Right renal cortex interstitium (tissue), 3 donors: Measurements from ENCODE around the gene PBX2. TPM values are rescaled to one million over a fixed set of nuclear protein-coding genes. Genes with fewer than 3 reads are reported as not detected.

Source experiments
- DNase-seq, 3 donors: peaks; one replicate each; pipeline ENCODE4 v3.0.0-alpha.2; 2013; ENCODE audit warnings: low read depth in 3 of 3, low spot score in 2 of 3
- polyA plus RNA-seq, 3 donors: library from polyadenylated mRNA; unstranded; fragments of 120-200 nt; gene quantifications; one replicate each; pipeline ENCODE4 v1.2.1, GENCODE V29; 2013; ENCODE audit not compliant: insufficient read length in 3 of 3

The PBX2 gene
- polyA plus RNA-seq, 3 donors, result 150 to 165 (median 155) TPM

- DNase-seq, result no peak
Observed at GRCh38 chr6:32175322-32175710, 14.7 kb downstream of the PBX2 start.

DNA sequence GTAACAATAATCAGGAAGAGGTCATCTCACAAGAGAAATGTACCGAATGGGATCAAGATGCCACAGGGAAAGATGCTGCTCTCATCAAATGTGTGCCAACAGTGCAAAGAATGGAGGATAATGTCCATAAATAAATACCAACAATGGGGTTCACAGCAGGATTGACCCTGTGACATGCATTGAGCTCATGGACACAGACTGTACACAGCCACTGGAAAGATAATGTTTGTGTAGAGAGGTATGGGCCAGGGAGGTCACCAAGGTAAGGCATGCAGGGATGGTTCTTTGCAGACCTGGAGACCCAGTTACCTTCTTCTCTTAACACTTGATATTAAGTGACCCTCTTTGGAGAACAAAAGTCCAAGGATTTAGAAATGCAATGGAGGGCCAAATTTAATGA, 15.6 kb downstream of the PBX2 start:
- no peak for DNase-seq

DNA sequence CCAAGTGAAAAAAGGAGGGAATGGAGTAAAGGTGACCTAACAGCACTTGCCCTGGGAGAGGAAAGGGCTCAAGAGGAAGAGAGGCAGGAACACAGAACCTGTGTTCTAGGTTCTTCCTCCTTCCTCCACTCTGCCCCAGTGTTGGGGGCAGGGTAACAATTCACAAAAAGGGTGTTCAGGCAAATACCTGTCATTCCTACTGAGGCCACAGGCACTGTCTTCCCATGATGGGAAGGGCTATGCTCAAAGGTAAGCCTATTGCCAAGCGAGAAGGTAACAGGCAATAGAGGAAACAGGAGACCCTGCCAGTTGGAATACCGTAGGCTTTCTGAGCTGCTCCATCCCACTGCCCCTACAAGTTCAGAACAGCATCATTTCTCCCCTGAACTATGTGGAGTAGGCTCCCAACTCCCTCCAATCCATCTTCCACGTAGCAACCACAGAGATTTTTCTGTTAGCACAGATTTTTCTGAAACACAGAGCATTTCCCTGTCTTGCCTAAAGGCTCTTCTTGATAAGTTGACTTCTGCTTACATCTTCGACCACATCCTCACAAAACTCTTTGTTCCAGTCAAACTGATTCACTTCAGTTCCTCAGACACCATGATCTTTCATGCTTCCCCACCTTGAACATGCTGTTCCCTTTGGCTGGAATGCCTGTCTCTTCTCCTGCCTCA, 16.8 kb downstream of the PBX2 start:
- DNase-seq, result no peak

DNA sequence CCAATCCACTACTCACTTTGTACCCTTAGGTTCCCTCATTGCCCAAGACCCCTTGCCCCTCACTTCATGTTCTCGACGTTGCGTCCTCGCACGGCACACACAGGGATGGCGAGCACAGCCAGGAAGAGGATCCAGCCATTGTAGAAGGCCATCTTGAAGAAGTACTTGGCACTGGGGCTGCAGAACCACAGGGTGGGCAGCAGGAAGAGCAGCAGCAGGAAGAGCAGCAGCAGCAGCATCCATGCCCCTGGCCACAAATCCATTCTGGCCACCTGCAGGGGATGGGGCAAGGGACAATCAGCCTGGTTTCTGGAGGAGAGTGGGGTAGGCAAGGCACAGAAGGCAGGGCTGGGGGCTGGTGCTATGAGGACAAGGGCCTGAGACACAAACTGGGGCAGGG, 18.8 kb downstream of the PBX2 start:
- no peak for DNase-seq

- DNase-seq, result no peak
Observed at GRCh38 chr6:32170294-32170693, 19.7 kb downstream of the PBX2 start.

- no peak for DNase-seq
Observed at GRCh38 chr6:32168807-32169591, 21.0 kb downstream of the PBX2 start.

DNA sequence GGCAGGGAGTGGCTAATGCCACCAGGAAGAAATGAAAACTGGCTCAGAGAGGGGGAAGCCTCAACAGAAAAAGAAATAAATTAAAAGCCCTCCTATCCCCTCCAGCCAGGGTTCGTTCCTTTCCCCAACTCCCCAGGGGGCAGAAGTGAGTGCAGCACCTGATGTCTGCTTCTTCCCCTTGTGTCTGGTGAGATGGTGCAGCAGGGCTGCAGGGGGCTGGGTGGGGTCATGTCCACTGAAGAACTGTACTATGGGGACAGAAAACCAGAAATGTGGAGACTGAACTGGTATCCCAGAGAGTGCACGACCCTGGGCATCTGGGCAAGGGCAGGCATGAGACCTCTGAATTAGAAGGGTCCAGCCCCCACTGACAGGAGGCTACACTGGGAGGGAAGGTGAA, 21.7 kb downstream of the PBX2 start:
- no peak for DNase-seq

DNA sequence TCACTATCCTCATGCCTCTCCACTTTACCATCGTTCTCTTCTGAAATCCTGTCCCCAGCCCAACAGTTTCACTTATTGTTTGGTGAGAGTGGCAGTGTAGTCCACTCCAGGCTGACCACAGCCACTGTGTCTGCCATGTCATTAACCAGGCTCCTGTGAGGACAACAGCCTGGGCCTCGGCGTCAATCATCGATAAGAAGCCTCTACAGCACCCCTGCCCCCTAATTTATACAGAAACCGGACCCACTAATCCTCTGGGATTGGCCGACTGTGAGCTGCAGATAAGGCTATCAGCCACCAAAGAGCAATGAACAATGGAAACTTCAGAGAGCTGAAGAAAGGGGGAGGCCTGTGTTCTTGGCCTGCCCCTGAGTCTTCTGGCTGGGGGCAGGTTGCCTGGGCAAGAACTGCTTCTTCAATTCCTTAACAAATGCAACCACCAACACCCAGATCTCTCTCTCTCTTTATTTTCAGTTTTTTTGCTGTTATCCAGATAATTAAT, 22.2 kb downstream of the PBX2 start:
- no peak for DNase-seq

- DNase-seq, result no peak
Observed at GRCh38 chr6:32167154-32167760, 22.7 kb downstream of the PBX2 start.

GRCh38 chr6:32166411-32167061, 23.5 kb downstream of the PBX2 start:
- DNase-seq, result no peak

DNA sequence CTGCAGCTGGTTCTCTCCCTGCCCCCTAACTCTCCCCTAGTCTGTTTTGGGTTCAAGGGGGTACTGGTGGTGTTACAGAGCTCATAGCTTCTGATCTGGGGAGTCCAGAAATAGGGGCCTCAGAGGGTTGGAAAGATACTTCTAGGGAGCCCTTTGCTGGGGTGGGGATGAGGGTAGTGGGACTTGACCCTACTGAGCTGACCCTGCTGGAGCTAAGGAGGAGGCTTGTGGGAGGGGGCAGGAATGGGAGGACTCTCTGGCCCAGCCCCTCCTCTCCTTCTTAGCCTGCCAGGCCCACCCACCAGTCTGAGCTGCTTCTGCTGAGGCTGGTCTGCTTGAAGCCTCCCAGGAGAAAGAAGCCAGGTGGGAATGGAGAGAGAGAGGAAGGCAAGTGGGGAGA, 25.7 kb downstream of the PBX2 start, which contains the start of gene EGFL8:
EGFL8 (plus strand) TSS at position 301 of the 400 bp plus-strand sequence. CDS start 1,571 bp downstream, outside the sequence.
- DNase-seq, result no peak

- DNase-seq, result no peak
Observed at GRCh38 chr6:32163559-32164258, 26.3 kb downstream of the PBX2 start.

DNA sequence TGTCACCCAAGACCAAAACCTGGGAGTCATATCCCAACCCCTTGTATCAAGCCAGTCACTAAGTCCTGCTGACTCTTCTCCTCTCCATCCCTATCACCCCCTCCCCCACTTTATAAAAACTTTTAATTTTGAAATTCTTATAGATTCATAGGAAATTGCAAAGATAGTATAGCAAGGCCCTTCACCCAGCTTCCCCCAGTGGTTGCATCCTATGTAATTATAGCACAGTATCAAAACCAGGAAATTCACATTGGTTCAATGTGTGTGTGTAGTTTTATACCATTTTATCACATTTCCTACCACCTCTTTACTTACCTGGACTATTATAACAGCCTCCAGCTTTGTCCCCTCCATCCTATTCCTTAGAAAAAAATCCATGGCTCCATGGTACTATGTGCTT, 31.9 kb downstream of the PBX2 start:
- DNase-seq, result no peak

- no peak for DNase-seq
Observed at GRCh38 chr6:32156891-32157290, 33.1 kb downstream of the PBX2 start.

DNA sequence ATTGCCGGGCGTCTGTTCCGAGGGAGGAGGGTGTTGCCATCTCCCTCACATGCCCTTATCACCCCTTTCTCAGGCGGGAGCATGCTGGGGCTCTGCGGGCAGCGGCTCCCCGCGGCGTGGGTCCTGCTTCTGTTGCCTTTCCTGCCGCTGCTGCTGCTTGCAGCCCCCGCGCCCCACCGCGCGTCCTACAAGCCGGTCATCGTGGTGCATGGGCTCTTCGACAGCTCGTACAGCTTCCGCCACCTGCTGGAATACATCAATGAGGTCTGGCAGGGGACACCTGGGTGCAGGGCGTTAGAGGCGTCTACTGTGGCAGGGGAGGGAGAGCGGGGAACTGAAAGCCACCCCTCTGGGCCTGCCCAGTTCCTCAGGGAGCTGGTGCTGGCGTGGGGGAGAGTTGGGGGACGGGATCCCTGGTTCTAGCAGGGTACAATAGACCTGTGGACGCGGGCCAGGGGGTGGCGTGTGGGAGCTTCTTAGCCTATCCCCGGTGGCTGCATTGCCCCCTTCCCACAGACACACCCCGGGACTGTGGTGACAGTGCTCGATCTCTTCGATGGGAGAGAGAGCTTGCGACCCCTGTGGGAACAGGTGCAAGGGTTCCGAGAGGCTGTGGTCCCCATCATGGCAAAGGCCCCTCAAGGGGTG, 35.4 kb downstream of the PBX2 start:
- no peak for DNase-seq

DNA sequence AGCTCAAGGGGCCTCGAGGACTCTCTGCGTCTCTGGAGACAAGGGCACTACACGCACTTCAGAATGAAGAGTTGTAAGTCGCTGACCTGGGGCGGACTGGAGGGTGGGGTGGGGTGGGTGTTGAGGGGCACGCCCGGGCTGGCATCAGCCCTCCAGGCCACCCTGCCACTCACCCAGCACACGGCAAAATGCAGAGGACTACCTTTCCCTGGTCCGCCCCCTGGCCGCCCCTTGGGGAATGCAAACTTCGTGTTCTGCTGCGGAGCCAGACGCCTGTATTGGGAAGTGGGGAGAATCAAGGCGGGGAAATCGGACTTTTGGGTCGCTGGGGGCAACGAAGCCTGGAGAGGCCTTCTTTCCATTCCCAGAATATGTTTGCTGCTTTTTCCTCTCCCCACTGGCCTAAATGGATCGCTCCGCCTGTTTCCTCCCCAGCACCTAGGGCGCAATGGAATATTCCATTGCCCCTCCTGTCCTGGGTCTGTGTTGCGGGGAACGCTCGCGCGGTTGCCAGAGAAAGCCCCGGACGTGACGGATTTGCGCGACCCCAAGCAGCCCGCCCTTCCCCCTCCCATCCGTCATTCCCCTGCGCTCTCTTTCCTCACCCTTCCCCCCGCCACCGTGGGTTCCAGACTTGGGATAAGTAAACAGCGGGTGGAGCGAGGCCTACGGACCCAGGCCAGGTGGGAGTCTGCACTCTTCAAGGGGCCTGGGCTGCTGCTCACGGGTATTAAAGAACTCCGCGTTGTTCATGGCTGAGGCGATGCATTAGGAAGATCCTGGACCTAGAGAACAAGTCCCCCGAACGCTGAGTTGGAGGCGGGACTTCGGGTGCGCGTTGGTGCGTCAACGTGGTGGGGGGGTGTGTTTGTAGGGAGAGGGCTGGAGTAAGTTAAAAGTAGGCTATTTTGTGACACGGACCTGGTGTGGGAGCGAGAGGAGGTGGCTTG, 36.2 kb downstream of the PBX2 start, which contains the start of gene PPT2:
PPT2 (plus strand) TSS at position 578 of the 950 bp plus-strand sequence. CDS start 454 bp downstream, outside the sequence.
- DNase-seq, result peak; percentile 88 to 91 (median 89)

GRCh38 chr6:32152769-32153563, 37.0 kb downstream of the PBX2 start:
- no peak for DNase-seq
